WTC11 (cell line): ENCODE data around the gene CXCL16. TPM values are rescaled to one million over a fixed set of nuclear protein-coding genes. Genes with fewer than 3 reads are reported as not detected.

ENCODE experiments used
- ATAC-seq: fragments of 200-7000 bp; cut with Tn5 transposase; 2 replicates; pipeline ENCODE4 v1.10.0; 2021; ENCODE audit warnings: mild to moderate bottlenecking, moderate library complexity
- CTCF ChIA-PET: fragments of 300-600 bp; sonication (Branson Sonifier 250); formaldehyde crosslinking; loops from one replicate; lab custom pipeline; 2021; ENCODE audit warnings: antibody characterized with exemption; lab: Charles Lee
- POLR2A ChIA-PET: fragments of 350-600 bp; sonication (Branson Sonifier 250); formaldehyde crosslinking; loops from one replicate; lab custom pipeline; 2021; ENCODE audit warnings: antibody characterized with exemption; lab: Charles Lee
- DNase-seq: peaks from one replicate; pipeline ENCODE4 v3.0.0; 2021; ENCODE audit warnings: low spot score
- H3K27ac Mint-ChIP-seq: 2 replicates; pipeline ENCODE4 v1.8.0; 2021; ENCODE audit warnings: mixed read lengths
- H3K27me3 Mint-ChIP-seq: 2 replicates; pipeline ENCODE4 v1.8.0; 2021; ENCODE audit warnings: low read depth, mild to moderate bottlenecking, moderate library complexity, mixed read lengths
- H3K36me3 Mint-ChIP-seq: 2 replicates; pipeline ENCODE4 v1.8.0; 2021; ENCODE audit warnings: mixed read lengths
- H3K4me1 Mint-ChIP-seq: 2 replicates; pipeline ENCODE4 v1.8.0; 2022; ENCODE audit warnings: mixed read lengths
- H3K4me3 Mint-ChIP-seq: 2 replicates; pipeline ENCODE4 v1.8.0; 2021; ENCODE audit warnings: mild to moderate bottlenecking, moderate library complexity, mixed read lengths
- H3K9me3 Mint-ChIP-seq: 2 replicates; pipeline ENCODE4 v1.8.0; 2021; ENCODE audit warnings: mixed read lengths
- EMX1 ChIP-seq: fragments of 250-450 bp; sonication (Bioruptor Pico); IDR thresholded peaks from 2 replicates; pipeline ENCODE4 v1.8.0; 2021; ENCODE audit warnings: mild to moderate bottlenecking
- JAZF1 ChIP-seq: fragments of 250-450 bp; sonication (Bioruptor Pico); IDR thresholded peaks from 2 replicates; pipeline ENCODE4 v1.9.0; 2021; ENCODE audit warnings: moderate library complexity, mild to moderate bottlenecking, inconsistent platforms
- MYBL2 ChIP-seq: sonication (generic); formaldehyde crosslinking; IDR thresholded peaks from 2 replicates; pipeline ENCODE4 v1.8.1; 2023; ENCODE audit warnings: mild to moderate bottlenecking, moderate library complexity, missing genetic modification reagents
- SMAD4 ChIP-seq: sonication (generic); formaldehyde crosslinking; IDR thresholded peaks from 2 replicates; pipeline ENCODE4 v1.8.0; 2022; ENCODE audit warnings: mild to moderate bottlenecking, missing genetic modification reagents
- SP1 ChIP-seq: sonication (generic); formaldehyde crosslinking; conservative IDR thresholded peaks from 2 replicates; pipeline ENCODE4 v1.8.1; 2022; ENCODE audit warnings: missing genetic modification reagents
- TP53 ChIP-seq: sonication (generic); formaldehyde crosslinking; IDR thresholded peaks from 2 replicates; pipeline ENCODE4 v1.8.1; 2023; ENCODE audit warnings: mild to moderate bottlenecking, missing genetic modification reagents
- ZNF263 ChIP-seq: sonication (generic); formaldehyde crosslinking; IDR thresholded peaks from 2 replicates; pipeline ENCODE4 v1.8.1; 2022; ENCODE audit warnings: low read depth, mild to moderate bottlenecking, moderate library complexity, missing genetic modification reagents
- ZNF423 ChIP-seq: fragments of 250-450 bp; sonication (Bioruptor Pico); IDR thresholded peaks from 2 replicates; pipeline ENCODE4 v2.1.2; 2022; ENCODE audit warnings: mild to moderate bottlenecking, moderate library complexity
- total RNA-seq: library from RNA; stranded (reverse); gene quantifications from 3 replicates; pipeline ENCODE4 v1.2.3, GENCODE V29; 2021
- TF ChIP-seq, protein P1 (sequence below): fragments of 250-450 bp; sonication (Bioruptor Pico); IDR thresholded peaks from 2 replicates; pipeline ENCODE4 v2.1.2; 2022; ENCODE audit warnings: mild to moderate bottlenecking, moderate library complexity
- TF ChIP-seq, protein P2 (sequence below): sonication (generic); formaldehyde crosslinking; conservative IDR thresholded peaks from 2 replicates; pipeline ENCODE4 v1.8.1; 2022; ENCODE audit warnings: mild to moderate bottlenecking, missing genetic modification reagents
- TF ChIP-seq, protein P3 (sequence below): fragments of 250-450 bp; sonication (Bioruptor Pico); conservative IDR thresholded peaks from 2 replicates; pipeline ENCODE4 v1.9.0; 2021; ENCODE audit warnings: mild to moderate bottlenecking
- TF ChIP-seq, protein P4 (sequence below): sonication (generic); formaldehyde crosslinking; conservative IDR thresholded peaks from 2 replicates; pipeline ENCODE4 v1.8.1; 2023; ENCODE audit warnings: mild to moderate bottlenecking, low read depth, missing genetic modification reagents, moderate library complexity
- TF ChIP-seq, protein P5 (sequence below): sonication (generic); formaldehyde crosslinking; IDR thresholded peaks from 2 replicates; pipeline ENCODE4 v1.8.1; 2023; ENCODE audit warnings: mild to moderate bottlenecking, moderate library complexity, missing genetic modification reagents
- TF ChIP-seq, protein P6 (sequence below): sonication (generic); formaldehyde crosslinking; IDR thresholded peaks from 2 replicates; pipeline ENCODE4 v1.8.0; 2022; ENCODE audit warnings: missing genetic modification reagents
- TF ChIP-seq, protein P7 (sequence below): sonication (generic); formaldehyde crosslinking; IDR thresholded peaks from 2 replicates; pipeline ENCODE4 v1.8.1; 2022; ENCODE audit warnings: mild to moderate bottlenecking, missing genetic modification reagents, moderate library complexity, borderline replicate concordance
- TF ChIP-seq, protein P8 (sequence below): sonication (generic); formaldehyde crosslinking; IDR thresholded peaks from 2 replicates; pipeline ENCODE4 v1.8.1; 2023; ENCODE audit warnings: mild to moderate bottlenecking, missing genetic modification reagents, moderate library complexity
- TF ChIP-seq, protein P9 (sequence below): sonication (generic); formaldehyde crosslinking; IDR thresholded peaks from 2 replicates; pipeline ENCODE4 v1.8.1; 2022; ENCODE audit warnings: low read depth, missing genetic modification reagents, borderline replicate concordance

Gene CXCL16
- total RNA-seq, 1 experiment from 2014 or later, result 3.8 TPM

DNA sequence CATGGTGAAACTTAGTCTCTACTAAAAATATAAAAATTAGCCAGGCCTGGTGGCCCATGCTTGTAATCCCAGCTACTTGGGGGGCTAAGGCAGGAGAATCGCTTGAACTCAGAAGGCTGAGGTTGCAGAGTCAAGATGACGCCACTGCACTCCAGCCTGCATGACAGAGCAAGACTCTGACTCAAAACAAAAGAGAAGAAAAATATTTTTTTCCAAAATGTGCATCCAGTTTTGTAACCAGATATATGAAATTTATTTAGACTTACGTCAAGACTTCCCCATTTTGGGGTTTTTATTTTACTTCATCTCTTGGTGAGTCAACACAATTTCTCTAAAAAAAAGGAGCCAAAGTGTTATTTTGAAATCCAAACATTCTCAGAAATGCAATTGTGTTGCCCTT, 26.5 kb upstream of the CXCL16 start (continued):
- TF ChIP-seq EMX1 (CRISPR knock-in tag) (no peak), MYBL2 (no peak), JAZF1 (CRISPR knock-in tag) (no peak), ZNF423 (no peak)
- TF ChIP-seq, protein P1, sequence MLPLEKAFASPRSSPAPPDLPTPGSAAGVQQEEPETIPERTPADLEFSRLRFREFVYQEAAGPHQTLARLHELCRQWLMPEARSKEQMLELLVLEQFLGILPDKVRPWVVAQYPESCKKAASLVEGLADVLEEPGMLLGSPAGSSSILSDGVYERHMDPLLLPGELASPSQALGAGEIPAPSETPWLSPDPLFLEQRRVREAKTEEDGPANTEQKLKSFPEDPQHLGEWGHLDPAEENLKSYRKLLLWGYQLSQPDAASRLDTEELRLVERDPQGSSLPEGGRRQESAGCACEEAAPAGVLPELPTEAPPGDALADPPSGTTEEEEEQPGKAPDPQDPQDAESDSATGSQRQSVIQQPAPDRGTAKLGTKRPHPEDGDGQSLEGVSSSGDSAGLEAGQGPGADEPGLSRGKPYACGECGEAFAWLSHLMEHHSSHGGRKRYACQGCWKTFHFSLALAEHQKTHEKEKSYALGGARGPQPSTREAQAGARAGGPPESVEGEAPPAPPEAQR, result no peak

DNA sequence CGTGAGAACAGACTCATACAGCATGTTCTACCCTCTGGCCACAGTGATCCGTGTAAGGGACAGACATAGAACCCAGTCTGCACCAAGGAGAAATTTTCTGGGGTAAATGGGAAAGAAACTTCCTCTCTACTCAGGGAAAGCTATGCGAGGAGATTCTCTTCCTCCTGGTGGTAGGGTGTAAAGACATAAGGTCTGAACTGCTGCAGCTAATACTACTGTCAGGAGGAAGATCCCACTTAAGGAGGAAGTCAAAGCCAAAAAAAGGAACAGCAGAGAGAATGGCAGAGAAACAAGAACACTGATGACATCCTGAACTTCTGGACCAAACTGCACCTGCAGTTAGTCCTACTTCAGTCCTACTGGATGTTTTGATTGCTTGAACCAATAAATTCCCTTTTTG, 24.9 kb upstream of the CXCL16 start:
- Mint-ChIP-seq H3K36me3 (no peaks in the 10 kb centered on the region), H3K9me3 (no peaks in the 10 kb centered on the region), H3K27ac (peak overlapping the region; percentile 58; the same call in 1 of the 2 replicates), H3K27me3 (no peaks in the 10 kb centered on the region), H3K4me3 (no peak overlapping the region), H3K4me1 (no peaks in the 10 kb centered on the region)
- DNase-seq, result no peak
- no peak for ATAC-seq
- ChIA-PET POLR2A (no interaction called here), CTCF (interaction anchor here (0.6 kb wide), 1 partner anchor 352 kb away, joined by 3 read pairs; no protein-coding TSS in a partner anchor)
- TF ChIP-seq ZNF263 (CRISPR knock-in tag), result no peak
- TF ChIP-seq, protein P2, sequence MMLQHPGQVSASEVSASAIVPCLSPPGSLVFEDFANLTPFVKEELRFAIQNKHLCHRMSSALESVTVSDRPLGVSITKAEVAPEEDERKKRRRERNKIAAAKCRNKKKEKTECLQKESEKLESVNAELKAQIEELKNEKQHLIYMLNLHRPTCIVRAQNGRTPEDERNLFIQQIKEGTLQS (CRISPR knock-in tag), result no peak
- TF ChIP-seq SP1 (CRISPR knock-in tag), result no peak
- no peak for TF ChIP-seq SMAD4 (CRISPR knock-in tag)
- TF ChIP-seq TP53 (CRISPR knock-in tag), result no peak
- TF ChIP-seq, protein P3, sequence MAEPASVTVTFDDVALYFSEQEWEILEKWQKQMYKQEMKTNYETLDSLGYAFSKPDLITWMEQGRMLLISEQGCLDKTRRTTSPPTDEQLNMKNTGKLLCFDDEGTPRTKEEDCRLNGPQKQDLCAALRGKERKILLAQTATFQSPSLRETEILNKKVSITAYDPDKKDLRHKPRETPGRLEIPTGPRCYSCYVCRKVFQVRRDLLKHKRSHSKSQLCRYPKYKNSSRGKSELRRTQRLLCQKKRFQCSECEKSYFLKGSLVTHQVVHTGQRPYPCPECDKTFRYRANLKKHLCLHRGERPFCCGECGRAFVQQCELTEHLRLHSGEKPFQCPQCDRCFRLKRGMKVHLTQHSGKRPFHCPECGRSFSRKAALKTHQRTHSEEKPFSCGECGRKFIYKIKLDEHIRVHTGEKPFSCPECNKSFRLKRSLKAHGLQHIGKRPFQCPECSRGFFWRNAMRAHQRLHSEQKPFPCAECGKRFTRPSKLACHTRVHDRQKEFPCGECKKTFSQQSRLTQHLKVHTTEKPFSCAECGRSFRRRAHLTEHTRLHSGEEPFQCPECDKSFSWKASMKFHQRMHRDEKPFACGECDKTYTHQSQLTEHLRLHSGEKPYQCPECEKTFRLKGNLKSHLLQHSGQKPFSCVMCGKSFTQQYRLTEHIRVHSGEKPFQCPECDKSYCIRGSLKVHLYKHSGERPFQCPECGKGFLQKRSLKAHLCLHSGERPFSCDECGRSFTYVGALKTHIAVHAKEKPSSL (CRISPR knock-in tag), result no peak
- TF ChIP-seq, protein P4, sequence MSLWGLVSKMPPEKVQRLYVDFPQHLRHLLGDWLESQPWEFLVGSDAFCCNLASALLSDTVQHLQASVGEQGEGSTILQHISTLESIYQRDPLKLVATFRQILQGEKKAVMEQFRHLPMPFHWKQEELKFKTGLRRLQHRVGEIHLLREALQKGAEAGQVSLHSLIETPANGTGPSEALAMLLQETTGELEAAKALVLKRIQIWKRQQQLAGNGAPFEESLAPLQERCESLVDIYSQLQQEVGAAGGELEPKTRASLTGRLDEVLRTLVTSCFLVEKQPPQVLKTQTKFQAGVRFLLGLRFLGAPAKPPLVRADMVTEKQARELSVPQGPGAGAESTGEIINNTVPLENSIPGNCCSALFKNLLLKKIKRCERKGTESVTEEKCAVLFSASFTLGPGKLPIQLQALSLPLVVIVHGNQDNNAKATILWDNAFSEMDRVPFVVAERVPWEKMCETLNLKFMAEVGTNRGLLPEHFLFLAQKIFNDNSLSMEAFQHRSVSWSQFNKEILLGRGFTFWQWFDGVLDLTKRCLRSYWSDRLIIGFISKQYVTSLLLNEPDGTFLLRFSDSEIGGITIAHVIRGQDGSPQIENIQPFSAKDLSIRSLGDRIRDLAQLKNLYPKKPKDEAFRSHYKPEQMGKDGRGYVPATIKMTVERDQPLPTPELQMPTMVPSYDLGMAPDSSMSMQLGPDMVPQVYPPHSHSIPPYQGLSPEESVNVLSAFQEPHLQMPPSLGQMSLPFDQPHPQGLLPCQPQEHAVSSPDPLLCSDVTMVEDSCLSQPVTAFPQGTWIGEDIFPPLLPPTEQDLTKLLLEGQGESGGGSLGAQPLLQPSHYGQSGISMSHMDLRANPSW, result no peak
- TF ChIP-seq, protein P5, sequence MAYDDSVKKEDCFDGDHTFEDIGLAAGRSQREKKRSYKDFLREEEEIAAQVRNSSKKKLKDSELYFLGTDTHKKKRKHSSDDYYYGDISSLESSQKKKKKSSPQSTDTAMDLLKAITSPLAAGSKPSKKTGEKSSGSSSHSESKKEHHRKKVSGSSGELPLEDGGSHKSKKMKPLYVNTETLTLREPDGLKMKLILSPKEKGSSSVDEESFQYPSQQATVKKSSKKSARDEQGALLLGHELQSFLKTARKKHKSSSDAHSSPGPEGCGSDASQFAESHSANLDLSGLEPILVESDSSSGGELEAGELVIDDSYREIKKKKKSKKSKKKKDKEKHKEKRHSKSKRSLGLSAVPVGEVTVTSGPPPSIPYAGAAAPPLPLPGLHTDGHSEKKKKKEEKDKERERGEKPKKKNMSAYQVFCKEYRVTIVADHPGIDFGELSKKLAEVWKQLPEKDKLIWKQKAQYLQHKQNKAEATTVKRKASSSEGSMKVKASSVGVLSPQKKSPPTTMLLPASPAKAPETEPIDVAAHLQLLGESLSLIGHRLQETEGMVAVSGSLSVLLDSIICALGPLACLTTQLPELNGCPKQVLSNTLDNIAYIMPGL, result no peak
- TF ChIP-seq, protein P6, sequence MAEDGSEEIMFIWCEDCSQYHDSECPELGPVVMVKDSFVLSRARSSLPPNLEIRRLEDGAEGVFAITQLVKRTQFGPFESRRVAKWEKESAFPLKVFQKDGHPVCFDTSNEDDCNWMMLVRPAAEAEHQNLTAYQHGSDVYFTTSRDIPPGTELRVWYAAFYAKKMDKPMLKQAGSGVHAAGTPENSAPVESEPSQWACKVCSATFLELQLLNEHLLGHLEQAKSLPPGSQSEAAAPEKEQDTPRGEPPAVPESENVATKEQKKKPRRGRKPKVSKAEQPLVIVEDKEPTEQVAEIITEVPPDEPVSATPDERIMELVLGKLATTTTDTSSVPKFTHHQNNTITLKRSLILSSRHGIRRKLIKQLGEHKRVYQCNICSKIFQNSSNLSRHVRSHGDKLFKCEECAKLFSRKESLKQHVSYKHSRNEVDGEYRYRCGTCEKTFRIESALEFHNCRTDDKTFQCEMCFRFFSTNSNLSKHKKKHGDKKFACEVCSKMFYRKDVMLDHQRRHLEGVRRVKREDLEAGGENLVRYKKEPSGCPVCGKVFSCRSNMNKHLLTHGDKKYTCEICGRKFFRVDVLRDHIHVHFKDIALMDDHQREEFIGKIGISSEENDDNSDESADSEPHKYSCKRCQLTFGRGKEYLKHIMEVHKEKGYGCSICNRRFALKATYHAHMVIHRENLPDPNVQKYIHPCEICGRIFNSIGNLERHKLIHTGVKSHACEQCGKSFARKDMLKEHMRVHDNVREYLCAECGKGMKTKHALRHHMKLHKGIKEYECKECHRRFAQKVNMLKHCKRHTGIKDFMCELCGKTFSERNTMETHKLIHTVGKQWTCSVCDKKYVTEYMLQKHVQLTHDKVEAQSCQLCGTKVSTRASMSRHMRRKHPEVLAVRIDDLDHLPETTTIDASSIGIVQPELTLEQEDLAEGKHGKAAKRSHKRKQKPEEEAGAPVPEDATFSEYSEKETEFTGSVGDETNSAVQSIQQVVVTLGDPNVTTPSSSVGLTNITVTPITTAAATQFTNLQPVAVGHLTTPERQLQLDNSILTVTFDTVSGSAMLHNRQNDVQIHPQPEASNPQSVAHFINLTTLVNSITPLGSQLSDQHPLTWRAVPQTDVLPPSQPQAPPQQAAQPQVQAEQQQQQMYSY (CRISPR knock-in tag), result no peak
- TF ChIP-seq, protein P7, sequence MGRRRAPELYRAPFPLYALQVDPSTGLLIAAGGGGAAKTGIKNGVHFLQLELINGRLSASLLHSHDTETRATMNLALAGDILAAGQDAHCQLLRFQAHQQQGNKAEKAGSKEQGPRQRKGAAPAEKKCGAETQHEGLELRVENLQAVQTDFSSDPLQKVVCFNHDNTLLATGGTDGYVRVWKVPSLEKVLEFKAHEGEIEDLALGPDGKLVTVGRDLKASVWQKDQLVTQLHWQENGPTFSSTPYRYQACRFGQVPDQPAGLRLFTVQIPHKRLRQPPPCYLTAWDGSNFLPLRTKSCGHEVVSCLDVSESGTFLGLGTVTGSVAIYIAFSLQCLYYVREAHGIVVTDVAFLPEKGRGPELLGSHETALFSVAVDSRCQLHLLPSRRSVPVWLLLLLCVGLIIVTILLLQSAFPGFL (CRISPR knock-in tag), result no peak
- TF ChIP-seq, protein P8, sequence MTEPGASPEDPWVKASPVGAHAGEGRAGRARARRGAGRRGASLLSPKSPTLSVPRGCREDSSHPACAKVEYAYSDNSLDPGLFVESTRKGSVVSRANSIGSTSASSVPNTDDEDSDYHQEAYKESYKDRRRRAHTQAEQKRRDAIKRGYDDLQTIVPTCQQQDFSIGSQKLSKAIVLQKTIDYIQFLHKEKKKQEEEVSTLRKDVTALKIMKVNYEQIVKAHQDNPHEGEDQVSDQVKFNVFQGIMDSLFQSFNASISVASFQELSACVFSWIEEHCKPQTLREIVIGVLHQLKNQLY (CRISPR knock-in tag), result no peak
- TF ChIP-seq, protein P9, sequence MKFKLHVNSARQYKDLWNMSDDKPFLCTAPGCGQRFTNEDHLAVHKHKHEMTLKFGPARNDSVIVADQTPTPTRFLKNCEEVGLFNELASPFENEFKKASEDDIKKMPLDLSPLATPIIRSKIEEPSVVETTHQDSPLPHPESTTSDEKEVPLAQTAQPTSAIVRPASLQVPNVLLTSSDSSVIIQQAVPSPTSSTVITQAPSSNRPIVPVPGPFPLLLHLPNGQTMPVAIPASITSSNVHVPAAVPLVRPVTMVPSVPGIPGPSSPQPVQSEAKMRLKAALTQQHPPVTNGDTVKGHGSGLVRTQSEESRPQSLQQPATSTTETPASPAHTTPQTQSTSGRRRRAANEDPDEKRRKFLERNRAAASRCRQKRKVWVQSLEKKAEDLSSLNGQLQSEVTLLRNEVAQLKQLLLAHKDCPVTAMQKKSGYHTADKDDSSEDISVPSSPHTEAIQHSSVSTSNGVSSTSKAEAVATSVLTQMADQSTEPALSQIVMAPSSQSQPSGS, result no peak
